Measurements from ENCODE around the gene FA2H.

Gene FA2H

DNA sequence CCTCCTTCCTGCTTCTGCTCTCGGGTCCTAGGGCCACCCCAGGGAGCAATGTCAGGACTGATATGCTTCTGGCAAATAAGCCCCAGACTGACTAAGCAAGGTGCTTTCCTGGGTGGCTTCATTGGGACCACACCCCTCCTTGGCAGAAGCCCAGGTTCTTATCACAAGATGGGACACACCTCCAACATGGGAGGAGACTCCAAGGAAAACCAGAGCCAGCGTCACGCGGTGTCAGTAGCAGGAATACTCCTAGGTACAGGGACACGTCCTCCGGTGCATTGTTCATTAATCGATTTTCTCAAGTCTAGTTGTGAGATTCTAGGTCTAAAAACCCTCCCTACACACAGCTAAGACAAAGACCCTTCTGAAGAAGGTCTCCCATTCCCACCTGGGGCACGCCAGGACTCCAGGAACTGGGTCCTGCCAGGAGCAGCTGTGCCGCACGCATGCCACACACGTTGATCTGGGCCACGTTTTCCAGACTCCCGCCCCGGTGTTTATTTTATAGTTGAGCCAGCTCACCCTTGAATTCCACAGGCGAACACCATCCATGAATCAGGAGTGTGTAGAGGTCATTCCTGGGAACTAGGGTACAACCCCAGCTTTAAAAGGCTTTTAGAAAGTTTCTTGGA is 30.8 kb downstream of the FA2H start:
- DNase-seq (ENCODE audit: low read depth): no peak

GRCh38 chr16:74743045-74743667 is 31.5 kb downstream of the FA2H start:
- DNase-seq (ENCODE audit: low read depth): no peak

DNA sequence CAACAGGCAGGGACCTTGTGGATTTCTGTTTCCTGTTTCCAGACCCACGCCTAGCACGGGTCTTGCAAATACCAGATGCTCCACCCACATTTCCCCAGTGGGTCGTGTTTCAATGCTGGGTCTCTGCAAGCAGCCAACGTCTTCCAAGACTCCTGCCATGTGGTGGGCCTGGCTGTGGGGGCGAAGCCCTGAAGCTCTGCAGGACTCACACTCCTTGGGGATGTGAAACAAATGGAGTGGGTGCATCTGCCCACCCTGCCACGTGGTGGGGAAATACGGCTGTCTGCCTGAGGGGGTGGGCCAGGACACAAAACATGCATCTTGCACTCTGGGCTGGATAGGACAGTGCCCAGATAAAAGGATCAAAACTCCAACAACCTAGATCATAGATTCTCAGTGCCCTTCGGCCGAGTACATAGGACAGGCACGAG is 32.6 kb downstream of the FA2H start:
- DNase-seq (ENCODE audit: low read depth): no peak

DNA sequence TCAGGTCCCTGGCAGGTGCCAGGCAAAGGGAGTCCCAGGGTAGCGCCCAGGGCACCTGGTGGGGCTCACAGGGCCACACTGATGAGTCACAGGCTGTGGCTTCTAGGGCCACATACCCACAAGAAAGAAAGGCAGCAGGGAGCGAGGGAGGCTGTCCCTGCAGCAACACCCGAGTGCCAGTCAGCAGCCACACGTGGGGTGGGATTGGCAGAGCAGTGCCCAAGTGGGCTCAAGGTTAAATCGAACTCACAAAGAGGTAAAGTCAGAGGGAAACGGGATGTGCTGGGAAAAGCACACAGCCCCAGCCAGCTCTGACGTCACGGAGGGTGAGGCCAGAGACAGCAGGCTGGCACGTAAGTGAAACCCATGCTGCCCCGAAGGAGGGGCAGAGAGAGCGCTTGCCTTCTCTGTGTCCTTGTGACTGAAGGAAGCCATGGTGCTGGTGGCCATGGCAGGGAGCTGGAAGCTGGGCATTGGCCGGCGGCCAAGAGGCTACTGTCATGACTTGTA is 33.8 kb downstream of the FA2H start:
- no peak for DNase-seq (ENCODE audit: low read depth)

DNA sequence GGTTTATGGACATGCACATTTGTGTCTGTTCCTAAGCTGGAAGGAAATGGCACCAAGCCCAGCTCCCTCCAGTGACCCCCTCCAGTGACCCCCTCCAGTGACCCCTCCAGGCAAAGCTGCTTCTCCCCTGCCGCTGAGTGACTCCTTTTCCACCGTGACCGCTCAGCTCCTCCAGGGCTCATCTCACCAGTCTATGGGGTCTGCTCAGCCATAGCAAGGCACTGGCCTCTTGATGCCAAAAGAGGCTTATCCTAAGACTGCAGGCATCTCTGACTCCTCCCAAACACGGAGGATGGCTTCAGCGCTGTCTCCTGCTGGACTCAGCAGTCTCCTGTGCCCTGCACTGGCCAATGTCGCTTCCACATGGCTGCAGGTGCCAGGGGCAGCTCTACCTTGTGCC is 35.3 kb downstream of the FA2H start:
- DNase-seq (ENCODE audit: low read depth): no peak

DNA sequence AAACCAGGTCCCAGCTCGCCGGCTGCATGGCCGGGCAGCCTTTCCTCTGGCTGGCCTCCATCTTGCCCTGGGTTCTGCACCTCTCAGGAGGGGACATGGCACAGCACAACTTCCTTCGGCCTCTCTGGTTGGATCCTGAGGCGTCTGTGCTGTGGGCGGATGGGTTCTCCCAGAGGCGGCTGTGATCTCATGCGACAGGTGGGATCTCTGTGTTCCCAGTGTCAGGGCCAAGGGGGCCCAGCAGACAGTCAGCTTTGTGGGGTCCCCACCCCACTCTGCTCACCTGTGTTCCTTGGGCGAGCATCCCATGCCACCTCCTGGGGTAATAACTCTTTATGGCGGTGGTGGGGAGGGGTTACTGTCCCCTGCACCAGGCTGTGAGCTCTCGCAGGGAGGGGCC is 35.8 kb downstream of the FA2H start:
- DNase-seq (ENCODE audit: low read depth): no peak

GRCh38 chr16:74738113-74738541 is 36.5 kb downstream of the FA2H start:
- no peak for DNase-seq (ENCODE audit: low read depth)

- DNase-seq (ENCODE audit: low read depth): no peak
Observed at GRCh38 chr16:74737521-74737920, 37.1 kb downstream of the FA2H start.

DNA sequence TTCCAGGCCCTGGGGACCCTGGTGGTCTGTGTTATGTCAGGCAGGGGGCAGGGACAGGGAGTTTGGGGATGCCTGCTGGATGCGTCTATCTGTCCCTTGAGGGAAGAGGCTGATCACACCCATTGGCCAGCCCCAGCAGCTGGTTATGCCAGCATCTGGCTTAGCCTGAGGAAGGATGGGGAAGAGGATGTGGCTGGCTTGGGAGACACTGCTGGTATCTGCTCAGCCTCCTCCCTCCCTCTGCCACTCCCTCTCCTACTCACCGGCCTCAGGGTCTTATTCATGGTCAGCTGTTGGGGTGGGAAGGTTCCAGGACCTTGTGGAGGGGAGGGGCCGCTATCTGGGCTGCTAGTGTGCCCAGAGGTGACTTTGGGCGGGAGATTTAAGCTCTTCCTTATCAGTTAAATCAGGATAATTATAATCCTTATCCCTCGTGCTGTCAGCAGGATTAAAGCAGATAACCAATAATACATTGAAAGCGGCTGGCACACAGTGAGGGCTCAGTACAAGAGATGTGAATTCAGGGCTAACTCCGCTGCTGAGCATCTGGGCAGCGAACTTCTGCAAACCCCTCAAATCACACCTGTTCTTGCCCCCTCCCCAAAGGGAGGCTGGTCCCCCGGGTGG is 38.0 kb downstream of the FA2H start:
- no peak for DNase-seq (ENCODE audit: low read depth)

GRCh38 chr16:74735554-74735953 is 39.1 kb downstream of the FA2H start:
- no peak for DNase-seq (ENCODE audit: low read depth)

GRCh38 chr16:74735162-74735452 is 39.5 kb downstream of the FA2H start:
- no peak for DNase-seq (ENCODE audit: low read depth)

DNA sequence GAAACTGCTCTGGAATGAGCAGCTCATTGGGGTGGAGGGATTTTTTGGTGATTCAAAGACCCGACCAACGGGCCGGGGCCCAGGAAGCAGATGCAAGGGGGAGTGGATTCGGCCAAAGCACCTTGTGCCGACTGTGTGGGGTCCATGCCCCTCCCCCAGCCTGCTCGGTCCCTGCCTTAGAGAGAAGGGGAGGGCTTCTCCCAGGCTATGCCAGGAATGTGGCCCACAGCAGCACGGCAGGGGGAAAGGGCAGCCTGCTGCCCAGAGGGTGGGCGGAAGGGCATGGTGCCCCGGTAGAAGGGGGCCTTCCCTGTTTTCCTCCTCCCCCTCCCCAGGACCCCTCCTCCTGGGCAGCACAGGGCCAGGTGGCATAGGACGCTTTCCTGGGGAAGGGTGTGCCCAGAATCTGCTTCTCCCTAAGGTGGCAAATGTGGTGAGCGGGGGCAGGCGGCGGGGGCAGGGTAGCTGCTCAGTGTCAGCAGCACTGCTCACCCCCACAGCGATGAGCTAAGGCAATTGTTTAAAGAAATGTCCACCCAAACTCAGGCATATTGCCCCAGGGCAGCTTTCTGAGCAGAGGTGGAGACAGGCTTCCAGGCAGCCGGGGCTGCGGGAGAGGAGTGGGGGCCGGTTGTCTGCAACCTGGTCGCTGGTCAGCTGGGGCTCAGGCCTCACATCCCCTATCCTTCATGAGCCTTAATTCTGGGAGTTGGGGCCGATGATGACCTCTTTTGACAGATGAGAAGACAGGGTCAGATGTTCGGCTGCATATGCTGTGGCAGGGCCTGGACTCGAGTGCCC is 40.1 kb downstream of the FA2H start:
- DNase-seq (ENCODE audit: low read depth): no peak

DNA sequence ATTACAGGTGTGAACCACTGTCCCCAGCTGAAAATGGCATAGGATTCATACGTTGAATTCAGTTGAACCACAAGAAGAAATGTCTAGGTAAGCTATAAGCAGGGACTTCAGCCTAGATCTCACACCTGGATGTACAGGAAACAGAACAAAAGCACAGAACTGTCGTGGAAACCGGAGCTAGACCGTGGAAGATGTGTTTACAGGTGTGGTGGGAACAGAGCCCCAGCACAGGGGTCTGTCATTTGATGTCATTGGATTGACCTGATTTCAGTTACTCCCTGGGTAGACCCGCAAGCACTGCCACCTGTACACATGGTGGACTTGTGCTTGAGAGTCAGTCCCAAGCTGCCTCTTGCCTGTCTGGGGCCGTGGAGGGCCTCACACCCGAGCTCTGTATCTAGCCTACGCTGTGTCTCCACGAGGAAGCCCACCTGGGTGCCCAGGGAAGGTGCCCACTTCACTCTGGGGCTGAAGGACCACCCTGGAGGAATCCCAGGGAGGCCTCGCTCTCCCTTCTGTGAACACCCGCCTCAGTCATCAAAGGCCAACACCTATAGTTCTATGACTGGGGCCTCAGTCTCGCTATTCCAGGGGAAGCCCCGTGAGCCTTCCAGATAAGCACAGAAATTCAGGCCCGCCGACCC is 41.8 kb downstream of the FA2H start:
- no peak for DNase-seq (ENCODE audit: low read depth)

GRCh38 chr16:74731853-74732477 is 42.7 kb downstream of the FA2H start:
- DNase-seq (ENCODE audit: low read depth): no peak

DNA sequence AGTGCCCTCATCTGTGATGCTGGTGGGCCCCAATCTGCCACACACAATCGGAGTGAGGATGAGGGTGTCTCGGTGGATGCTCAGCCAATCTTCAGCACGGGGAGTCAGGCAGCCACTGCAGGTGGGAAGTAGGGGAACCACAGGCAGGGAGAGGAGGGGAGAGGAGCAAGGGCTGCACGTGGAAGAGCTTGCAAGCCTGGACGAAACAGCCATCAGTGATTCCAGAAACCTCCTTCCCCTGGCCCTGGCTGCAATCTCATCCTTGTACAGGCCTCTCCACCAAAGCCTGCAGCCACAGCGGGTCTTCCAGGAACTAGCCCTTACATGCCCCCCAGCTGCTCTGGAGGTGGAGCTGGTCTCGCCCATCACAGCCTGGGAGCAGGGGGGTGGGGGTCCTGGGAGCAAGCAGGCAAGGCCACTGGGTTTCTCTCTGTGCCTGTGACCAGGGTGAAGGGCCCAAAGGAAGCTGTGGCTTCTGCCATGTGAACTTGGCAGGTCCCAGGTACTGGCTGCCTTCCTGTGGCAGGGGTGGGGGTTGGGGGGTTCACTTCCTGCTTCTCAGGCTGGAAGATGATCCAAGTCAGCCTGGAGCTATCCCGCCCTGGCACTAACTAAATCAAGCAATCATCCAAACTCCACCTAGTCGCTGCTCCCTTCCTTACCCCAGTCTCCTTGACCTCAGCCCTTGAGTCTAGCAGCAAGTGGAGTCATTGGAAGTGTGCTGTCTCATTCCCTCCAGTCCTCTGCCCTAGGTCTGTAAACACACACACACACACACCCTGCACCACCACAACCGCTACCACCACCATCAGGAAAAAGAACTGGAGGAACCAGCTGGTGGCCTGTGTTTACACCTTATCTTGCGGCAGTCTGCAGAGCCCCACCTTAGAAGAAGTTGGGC is 44.6 kb downstream of the FA2H start:
- DNase-seq (ENCODE audit: low read depth): no peak

DNA sequence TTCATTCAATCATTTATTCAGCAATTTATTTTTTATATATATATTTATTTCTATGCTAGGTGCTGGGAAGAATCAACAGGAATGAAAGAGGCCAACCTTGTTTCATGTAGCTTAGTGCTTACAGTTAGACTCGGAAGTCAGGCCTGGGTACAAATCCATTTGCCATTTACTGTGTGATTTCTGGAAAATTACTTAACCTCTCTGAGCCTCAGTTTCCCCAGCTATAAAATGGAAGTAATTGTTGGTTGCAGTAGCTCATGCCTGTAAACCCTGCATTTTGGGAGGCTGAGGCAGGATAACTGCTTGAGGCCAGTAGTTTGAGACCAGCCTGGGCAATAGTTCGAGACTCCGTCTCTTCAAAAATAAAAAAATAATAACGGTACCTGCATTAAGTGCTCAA is 46.7 kb downstream of the FA2H start:
- no peak for DNase-seq (ENCODE audit: low read depth)

- DNase-seq (ENCODE audit: low read depth): no peak
Observed at GRCh38 chr16:74726716-74727115, 47.9 kb downstream of the FA2H start.

DNA sequence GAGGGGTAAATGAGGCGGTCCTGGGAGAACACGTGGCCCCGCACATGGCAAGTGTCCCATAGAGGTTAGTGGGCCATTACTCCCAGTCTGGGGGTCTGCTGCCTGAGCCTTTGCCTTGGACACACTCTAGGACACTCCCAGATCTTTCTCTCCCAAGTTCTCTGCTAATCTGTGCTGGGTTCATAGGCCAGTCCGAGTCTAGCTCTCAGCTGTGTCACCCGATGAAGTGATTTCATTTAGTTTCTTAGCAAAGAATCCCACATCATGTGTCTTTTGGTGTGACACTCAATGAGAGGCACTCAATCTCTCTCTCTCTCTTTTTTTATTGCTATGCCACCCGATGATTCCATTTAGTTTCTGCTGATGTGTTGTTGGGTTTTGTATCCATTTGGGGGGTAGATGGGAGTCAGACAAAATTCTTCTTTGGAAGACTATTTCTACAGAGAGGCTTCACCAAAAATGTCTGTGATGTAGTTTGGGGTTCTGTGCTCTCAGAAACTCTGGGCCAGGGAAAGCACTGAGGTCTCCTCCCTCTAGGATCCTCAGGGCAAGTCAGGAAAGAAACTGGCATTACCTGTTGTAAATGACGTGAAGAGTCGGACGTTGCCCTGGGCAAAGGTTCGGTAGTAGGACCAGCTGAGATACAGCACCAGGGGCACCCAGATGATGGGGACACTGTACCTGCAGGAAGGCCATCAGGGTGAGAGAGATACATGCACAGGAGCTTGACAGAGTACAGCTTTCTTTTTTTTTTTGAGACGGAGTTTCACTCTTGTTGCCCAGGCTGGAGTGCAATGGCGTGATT is 48.8 kb downstream of the FA2H start:
- no peak for DNase-seq (ENCODE audit: low read depth)

- no peak for DNase-seq (ENCODE audit: low read depth)
Observed at GRCh38 chr16:74724820-74725549, 49.6 kb downstream of the FA2H start.
